OCI-LY3 (cell line): Measurements from ENCODE around the gene CELF2.

ENCODE experiments used
- H2AFZ ChIP-seq: fragments of 200-600, 300-600 bp; shearing (Covaris generic); 2 replicates; pipeline ENCODE4 v1.6.0; 2014; ENCODE audit warnings: antibody characterized with exemption, low read depth, low read length
- H3K27ac ChIP-seq: fragments of 200-600, 300-600 bp; sonication (generic); 2 replicates; pipeline ENCODE4 v1.5.1; 2014; ENCODE audit warnings: mild to moderate bottlenecking, low read length, moderate library complexity, mixed read lengths
- H3K27me3 ChIP-seq: fragments of 200-600, 300-600 bp; sonication (generic); 2 replicates; pipeline ENCODE4 v1.6.1; 2014; ENCODE audit warnings: low read depth, low read length, mixed read lengths
- H3K36me3 ChIP-seq: fragments of 200-600, 300-600 bp; sonication (generic); replicated peaks from 2 replicates; pipeline ENCODE3; 2014; ENCODE audit warnings: low read depth, low read length, mixed read lengths
- H3K4me1 ChIP-seq: fragments of 300-600, 200-600 bp; sonication (generic); 2 replicates; pipeline ENCODE4 v1.6.1; 2014; ENCODE audit warnings: low read length, mixed read lengths
- H3K4me2 ChIP-seq: fragments of 200-600, 300-600 bp; sonication (generic); 2 replicates; pipeline ENCODE4 v1.6.1; 2014; ENCODE audit warnings: low read length, mixed read lengths
- H3K4me3 ChIP-seq: fragments of 300-600, 200-600 bp; sonication (generic); 2 replicates; pipeline ENCODE4 v1.5.1; 2014; ENCODE audit warnings: antibody characterized with exemption, mild to moderate bottlenecking, low read length, moderate library complexity
- H3K79me2 ChIP-seq: fragments of 300-600, 200-600 bp; shearing (Covaris generic); 2 replicates; pipeline ENCODE4 v1.6.1; 2014; ENCODE audit warnings: mild to moderate bottlenecking, low read length, mixed read lengths
- H3K9ac ChIP-seq: fragments of 300-600, 200-600 bp; shearing (Covaris generic); 2 replicates; pipeline ENCODE4 v1.6.0; 2014; ENCODE audit warnings: mild to moderate bottlenecking, low read length, moderate library complexity
- H3K9me3 ChIP-seq: fragments of 200-600, 300-600 bp; shearing (Covaris generic); 2 replicates; pipeline ENCODE4 v1.6.1; 2014; ENCODE audit warnings: low read length, mixed read lengths; ENCODE audit not compliant: insufficient read depth
- H4K20me1 ChIP-seq: fragments of 200-600, 300-600 bp; sonication (generic); 2 replicates; pipeline ENCODE4 v1.6.1; 2016; ENCODE audit warnings: low read length, mixed read lengths; ENCODE audit not compliant: insufficient read depth
- CTCF ChIP-seq: fragments of 200-600, 300-600 bp; sonication (generic); IDR thresholded peaks from 2 replicates; pipeline ENCODE4 v1.5.1; 2014; ENCODE audit warnings: antibody characterized with exemption, low read length, low read depth
- EZH2phosphoT487 ChIP-seq: fragments of 200-600 bp; shearing (Covaris generic); IDR thresholded peaks from 2 replicates; pipeline ENCODE4 v1.6.1; 2018; ENCODE audit warnings: antibody characterized with exemption, mixed run types, low read depth

CELF2 gene

GRCh38 chr10:11085545-11085944, 67.9 kb downstream of the CELF2 start:
- no peak overlapping the region for H3K27ac ChIP-seq
- H3K27me3 ChIP-seq: no peaks in the 10 kb centered on the region
- no peaks in the 10 kb centered on the region for H4K20me1 ChIP-seq
- no peaks in the 10 kb centered on the region for H3K36me3 ChIP-seq
- H2AFZ ChIP-seq: no peak overlapping the region
- H3K4me2 ChIP-seq: no peak overlapping the region
- H3K79me2 ChIP-seq: no peaks in the 10 kb centered on the region
- peaks cover 8% of the 10 kb centered on the region for H3K4me1 ChIP-seq
- no peak for TF ChIP-seq EZH2phosphoT487
- no peak for TF ChIP-seq CTCF
- no peak overlapping the region for H3K4me3 ChIP-seq
- no peak overlapping the region for H3K9ac ChIP-seq
- H3K9me3 ChIP-seq: no peaks in the 10 kb centered on the region

- no peaks in the 10 kb centered on the region for H3K9me3 ChIP-seq
Observed at GRCh38 chr10:11086177-11086840, 68.6 kb downstream of the CELF2 start.

GRCh38 chr10:11087372-11087771, 69.7 kb downstream of the CELF2 start:
- Histone ChIP-seq H3K79me2 (no peaks in the 10 kb centered on the region), H3K4me2 (no peak overlapping the region)

More at GRCh38 chr10:11086177-11086840, 68.6 kb downstream of the CELF2 start:
- no peak overlapping the region for H3K4me2 ChIP-seq
- no peak overlapping the region for H3K27ac ChIP-seq
- no peaks in the 10 kb centered on the region for H4K20me1 ChIP-seq
- H3K4me3 ChIP-seq: no peak overlapping the region
- no peaks in the 10 kb centered on the region for H3K79me2 ChIP-seq
- TF ChIP-seq CTCF: no peak
- no peak for TF ChIP-seq EZH2phosphoT487
- no peak overlapping the region for H2AFZ ChIP-seq
- no peaks in the 10 kb centered on the region for H3K36me3 ChIP-seq
- H3K9ac ChIP-seq: no peak overlapping the region
- H3K27me3 ChIP-seq: no peaks in the 10 kb centered on the region
- peaks cover 6% of the 10 kb centered on the region for H3K4me1 ChIP-seq

GRCh38 chr10:11088709-11089108, 71.0 kb downstream of the CELF2 start:
- Histone ChIP-seq H3K9me3 (no peaks in the 10 kb centered on the region), H2AFZ (no peak overlapping the region), H3K27me3 (no peaks in the 10 kb centered on the region), H3K4me1 (peaks cover 23% of the 10 kb centered on the region), H3K79me2 (no peaks in the 10 kb centered on the region), H4K20me1 (no peaks in the 10 kb centered on the region), H3K4me3 (no peak overlapping the region), H3K27ac (no peak overlapping the region), H3K36me3 (no peaks in the 10 kb centered on the region), H3K4me2 (no peak overlapping the region), H3K9ac (no peak overlapping the region)
- TF ChIP-seq CTCF (no peak), EZH2phosphoT487 (no peak)

More at GRCh38 chr10:11087372-11087771, 69.7 kb downstream of the CELF2 start:
- Histone ChIP-seq H3K4me3 (no peak overlapping the region), H3K27ac (no peak overlapping the region), H3K4me1 (peaks cover 17% of the 10 kb centered on the region), H4K20me1 (no peaks in the 10 kb centered on the region), H3K9ac (no peak overlapping the region), H3K36me3 (no peaks in the 10 kb centered on the region), H3K9me3 (no peaks in the 10 kb centered on the region), H2AFZ (no peak overlapping the region), H3K27me3 (no peaks in the 10 kb centered on the region)
- TF ChIP-seq EZH2phosphoT487: no peak
- no peak for TF ChIP-seq CTCF
